H9 (cell line): Measurements from ENCODE around the gene PJA2. TPM values are rescaled to one million over a fixed set of nuclear protein-coding genes. Genes with fewer than 3 reads are reported as not detected.
"Not testable (repeated sequence)": the region's sequence is repeated elsewhere in the genome, so short reads cannot be mapped to it uniquely, and the experiment has no call there.

Experiments used
- DNase-seq: peaks from one replicate; pipeline ENCODE4 v3.0.0-alpha.2; 2017
- H2AFZ ChIP-seq: one replicate; pipeline ENCODE4 v1.6.1; 2013; ENCODE audit warnings: mild to moderate bottlenecking, low read length, control low read depth, moderate library complexity
- H2AK5ac ChIP-seq: 2 replicates; pipeline ENCODE4 v1.6.1; 2013; ENCODE audit warnings: low read length, control low read depth, mixed read lengths; ENCODE audit not compliant: insufficient read length
- H2BK120ac ChIP-seq: one replicate; pipeline ENCODE4 v1.6.1; 2013; ENCODE audit warnings: low read depth, mild to moderate bottlenecking, low read length, control low read depth, inconsistent platforms; ENCODE audit not compliant: poor library complexity, severe bottlenecking
- H2BK12ac ChIP-seq: 2 replicates; pipeline ENCODE4 v1.6.1; 2013; ENCODE audit warnings: low read length, control low read depth, mixed read lengths, low read depth; ENCODE audit not compliant: insufficient read length
- H2BK15ac ChIP-seq: 2 replicates; pipeline ENCODE4 v1.6.1; 2013; ENCODE audit warnings: low read depth, low read length, control low read depth
- H2BK20ac ChIP-seq: one replicate; pipeline ENCODE4 v1.6.1; 2013; ENCODE audit warnings: low read depth, mild to moderate bottlenecking, low read length, control low read depth, inconsistent platforms; ENCODE audit not compliant: poor library complexity, severe bottlenecking
- H2BK5ac ChIP-seq: 2 replicates; pipeline ENCODE4 v1.6.1; 2013; ENCODE audit warnings: low read length, control low read depth, mixed read lengths; ENCODE audit not compliant: insufficient read length
- H3K14ac ChIP-seq: 2 replicates; pipeline ENCODE4 v1.6.1; 2013; ENCODE audit warnings: low read length, control low read depth; ENCODE audit not compliant: insufficient read depth
- H3K18ac ChIP-seq: 2 replicates; pipeline ENCODE4 v1.6.1; 2013; ENCODE audit warnings: low read depth, mild to moderate bottlenecking, mixed read lengths, low read length, control low read depth; ENCODE audit not compliant: insufficient read length
- H3K23ac ChIP-seq: 2 replicates; pipeline ENCODE4 v1.6.1; 2013; ENCODE audit warnings: low read length, control low read depth, mixed read lengths, low read depth; ENCODE audit not compliant: insufficient read length
- H3K23me2 ChIP-seq: 2 replicates; pipeline ENCODE4 v1.6.1; 2013; ENCODE audit warnings: low read depth, mild to moderate bottlenecking, mixed read lengths, low read length, control low read depth; ENCODE audit not compliant: insufficient read length, poor library complexity, severe bottlenecking
- H3K27ac ChIP-seq: 2 replicates; pipeline ENCODE4 v1.5.1; 2013; ENCODE audit warnings: low read length, control low read depth, mixed read lengths, low read depth; ENCODE audit not compliant: insufficient read length
- H3K27me3 ChIP-seq: 2 replicates; pipeline ENCODE4 v1.6.1; 2013; ENCODE audit warnings: low read length, control low read depth, inconsistent platforms; ENCODE audit not compliant: insufficient read depth
- H3K4ac ChIP-seq: 2 replicates; pipeline ENCODE4 v1.6.1; 2013; ENCODE audit warnings: low read depth, mild to moderate bottlenecking, control low read depth, inconsistent platforms, low read length, moderate library complexity
- H3K4me1 ChIP-seq: 2 replicates; pipeline ENCODE4 v1.6.1; 2013; ENCODE audit warnings: low read length, control low read depth, inconsistent platforms; ENCODE audit not compliant: insufficient read depth
- H3K4me2 ChIP-seq: 2 replicates; pipeline ENCODE4 v1.6.1; 2013; ENCODE audit warnings: low read length, control low read depth, mixed read lengths; ENCODE audit not compliant: insufficient read length, insufficient read depth
- H3K56ac ChIP-seq: 2 replicates; pipeline ENCODE4 v1.6.1; 2013; ENCODE audit warnings: low read depth, mild to moderate bottlenecking, mixed read lengths, low read length, control low read depth; ENCODE audit not compliant: insufficient read length
- H3K79me1 ChIP-seq: 2 replicates; pipeline ENCODE4 v1.6.1; 2013; ENCODE audit warnings: low read depth, mild to moderate bottlenecking, moderate library complexity, low read length, control low read depth, inconsistent platforms; ENCODE audit not compliant: insufficient read depth, poor library complexity, severe bottlenecking
- H3K79me2 ChIP-seq: 2 replicates; pipeline ENCODE4 v1.6.1; 2013; ENCODE audit warnings: low read length, control low read depth, inconsistent platforms; ENCODE audit not compliant: insufficient read depth
- H3K9ac ChIP-seq: 2 replicates; pipeline ENCODE4 v1.6.1; 2013; ENCODE audit warnings: low read length, control low read depth, mixed read lengths; ENCODE audit not compliant: insufficient read length; ENCODE audit errors: extremely low read depth
- H3K9me3 ChIP-seq: one replicate; pipeline ENCODE4 v1.6.1; 2013; ENCODE audit warnings: low read depth, low read length, inconsistent platforms; ENCODE audit not compliant: control insufficient read depth
- H3T11ph ChIP-seq: one replicate; pipeline ENCODE4 v1.6.1; 2013; ENCODE audit warnings: mild to moderate bottlenecking, low read length, control low read depth, inconsistent platforms
- H4K20me1 ChIP-seq: one replicate; pipeline ENCODE4 v1.6.1; 2013; ENCODE audit not compliant: control insufficient read depth, insufficient read length, insufficient read depth
- H4K5ac ChIP-seq: 2 replicates; pipeline ENCODE4 v1.6.1; 2013; ENCODE audit warnings: low read depth, mild to moderate bottlenecking, mixed read lengths, low read length, control low read depth; ENCODE audit not compliant: insufficient read length
- H4K8ac ChIP-seq: replicated peaks from 2 replicates; pipeline ENCODE4 v1.6.1; 2013; ENCODE audit warnings: low read length, control low read depth, mixed read lengths, low read depth; ENCODE audit not compliant: insufficient read length
- H4K91ac ChIP-seq: 2 replicates; pipeline ENCODE4 v1.6.1; 2013; ENCODE audit warnings: low read depth, mild to moderate bottlenecking, moderate library complexity, mixed read lengths, low read length, control low read depth; ENCODE audit not compliant: insufficient read length
- H3K27ac Mint-ChIP-seq, 3 experiments: 2 replicates in 2 of 3; 3 replicates in 1 of 3; pipeline ENCODE4 v1.8.0; 2020 to 2021; ENCODE audit warnings: mixed read lengths in 3 of 3, mild to moderate bottlenecking in 1 of 3, moderate library complexity in 1 of 3
- H3K27me3 Mint-ChIP-seq: 2 replicates; pipeline ENCODE4 v1.8.0; 2021; ENCODE audit warnings: low read depth, mild to moderate bottlenecking, moderate library complexity, mixed read lengths
- H3K36me3 Mint-ChIP-seq, 3 experiments: 2 replicates in 2 of 3; 3 replicates in 1 of 3; pipeline ENCODE4 v1.8.0; 2020 to 2021; ENCODE audit warnings: low read depth in 3 of 3, mixed read lengths in 3 of 3; ENCODE audit not compliant: insufficient read depth in 1 of 3
- H3K4me1 Mint-ChIP-seq, 2 experiments: 2 replicates each; pipeline ENCODE4 v1.8.0; 2020; ENCODE audit warnings: mixed read lengths in 2 of 2
- H3K4me3 Mint-ChIP-seq, 2 experiments: 2 replicates in 1 of 2; 3 replicates in 1 of 2; pipeline ENCODE4 v1.8.0; 2020 to 2021; ENCODE audit warnings: mild to moderate bottlenecking in 2 of 2, mixed read lengths in 2 of 2, moderate library complexity in 1 of 2
- H3K9me3 Mint-ChIP-seq, 2 experiments: 2 replicates in 1 of 2; 3 replicates in 1 of 2; pipeline ENCODE4 v1.8.0; 2020; ENCODE audit warnings: mild to moderate bottlenecking in 2 of 2, mixed read lengths in 2 of 2, moderate library complexity in 1 of 2
- WGBS: extraction: QIAGEN DNeasy Blood & Tissue Kit; methylation state at CpG from one replicate; pipeline ENCODE4 v1.1.7; 2013; ENCODE audit warnings: missing lambda C conversion rate, low lambda C conversion rate, mixed read lengths; ENCODE audit not compliant: insufficient read length; ENCODE audit errors: extremely low coverage; 5-methylcytosine and 5-hydroxymethylcytosine counted together
- total RNA-seq: library from RNA; stranded (reverse); gene quantifications from 2 replicates; pipeline ENCODE4 v1.2.1, GENCODE V29; 2021
- TF ChIP-seq, protein P1 (sequence below): fragments of 200-600 bp; sonication (generic); conservative IDR thresholded peaks from 3 replicates; pipeline ENCODE4 v1.8.0; 2021; ENCODE audit warnings: antibody characterized with exemption, mild to moderate bottlenecking

The PJA2 gene
- total RNA-seq, 1 experiment from 2014 or later: 41.5 TPM

- peaks cover 0 to 19% (median 1%) of the 10 kb centered on the region in 3 experiments; a peak in 3 of 7 replicates for H3K36me3 Mint-ChIP-seq
Measured at GRCh38 chr5:109416882-109417281, 7.1 kb upstream of the PJA2 start.

GRCh38 chr5:109413921-109414461, 4.2 kb upstream of the PJA2 start:
- H3K4me2 ChIP-seq, H3K56ac ChIP-seq: not testable (repeated sequence)
- 0 out of 7 replicates have a peak overlapping the region, but pooled peaks of 1 of the 3 experiments have one; percentile 40 for H3K27ac Mint-ChIP-seq

More at GRCh38 chr5:109416882-109417281, 7.1 kb upstream of the PJA2 start:
- no peak overlapping the region for H4K8ac ChIP-seq
- TF ChIP-seq, protein P1, sequence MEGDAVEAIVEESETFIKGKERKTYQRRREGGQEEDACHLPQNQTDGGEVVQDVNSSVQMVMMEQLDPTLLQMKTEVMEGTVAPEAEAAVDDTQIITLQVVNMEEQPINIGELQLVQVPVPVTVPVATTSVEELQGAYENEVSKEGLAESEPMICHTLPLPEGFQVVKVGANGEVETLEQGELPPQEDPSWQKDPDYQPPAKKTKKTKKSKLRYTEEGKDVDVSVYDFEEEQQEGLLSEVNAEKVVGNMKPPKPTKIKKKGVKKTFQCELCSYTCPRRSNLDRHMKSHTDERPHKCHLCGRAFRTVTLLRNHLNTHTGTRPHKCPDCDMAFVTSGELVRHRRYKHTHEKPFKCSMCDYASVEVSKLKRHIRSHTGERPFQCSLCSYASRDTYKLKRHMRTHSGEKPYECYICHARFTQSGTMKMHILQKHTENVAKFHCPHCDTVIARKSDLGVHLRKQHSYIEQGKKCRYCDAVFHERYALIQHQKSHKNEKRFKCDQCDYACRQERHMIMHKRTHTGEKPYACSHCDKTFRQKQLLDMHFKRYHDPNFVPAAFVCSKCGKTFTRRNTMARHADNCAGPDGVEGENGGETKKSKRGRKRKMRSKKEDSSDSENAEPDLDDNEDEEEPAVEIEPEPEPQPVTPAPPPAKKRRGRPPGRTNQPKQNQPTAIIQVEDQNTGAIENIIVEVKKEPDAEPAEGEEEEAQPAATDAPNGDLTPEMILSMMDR: no peak
- H3K9me3 Mint-ChIP-seq: peaks cover 7 to 19% of the 10 kb centered on the region in 2 experiments; a peak in 4 of 5 replicates
- no CpG with 5 or more reads among the region's 2 CpGs for WGBS
- H3K18ac ChIP-seq: no peak overlapping the region
- no peak overlapping the region for H4K91ac ChIP-seq
- H2BK120ac ChIP-seq: no peak overlapping the region
- no peak overlapping the region for H2BK20ac ChIP-seq
- H3K4me1 Mint-ChIP-seq: peaks cover 13 to 16% of the 10 kb centered on the region in 2 experiments; a peak in 3 of 4 replicates
- no peak overlapping the region for H3K23ac ChIP-seq
- H3K14ac ChIP-seq: no peak overlapping the region
- no peaks in the 10 kb centered on the region for H3K9me3 ChIP-seq
- H2AFZ ChIP-seq: no peak overlapping the region
- no peak overlapping the region for H3K4me3 Mint-ChIP-seq
- no peaks in the 10 kb centered on the region for H4K20me1 ChIP-seq
- no peak overlapping the region for H3K9ac ChIP-seq
- H2BK5ac ChIP-seq: no peak overlapping the region
- no peaks in the 10 kb centered on the region for H3K23me2 ChIP-seq
- no peaks in the 10 kb centered on the region for H3K4me1 ChIP-seq
- H3K56ac ChIP-seq: no peak overlapping the region
- H3K27me3 ChIP-seq: no peaks in the 10 kb centered on the region
- no peak overlapping the region for H2BK15ac ChIP-seq
- H2BK12ac ChIP-seq: no peak overlapping the region
- no peak overlapping the region for H3K27ac ChIP-seq
- H3K79me1 ChIP-seq: no peaks in the 10 kb centered on the region
- no peaks in the 10 kb centered on the region for H3K27me3 Mint-ChIP-seq
- H3K27ac Mint-ChIP-seq: no peak overlapping the region
- H2AK5ac ChIP-seq: no peak overlapping the region
- H4K5ac ChIP-seq: no peak overlapping the region
- H3K4me2 ChIP-seq: no peak overlapping the region
- H3T11ph ChIP-seq: no peak overlapping the region
- H3K79me2 ChIP-seq: no peaks in the 10 kb centered on the region
- DNase-seq: no peak
- no peak overlapping the region for H3K4ac ChIP-seq

More at GRCh38 chr5:109413921-109414461, 4.2 kb upstream of the PJA2 start:
- H3K27me3 Mint-ChIP-seq, H3K18ac ChIP-seq, H3K27me3 ChIP-seq, H3K4ac ChIP-seq, H3K4me1 ChIP-seq, H3K9ac ChIP-seq, H3K23me2 ChIP-seq, H3K4me3 Mint-ChIP-seq, H4K5ac ChIP-seq, H2BK12ac ChIP-seq, DNase-seq, H2BK5ac ChIP-seq, H3K23ac ChIP-seq, H4K8ac ChIP-seq, H3K79me1 ChIP-seq, H3K79me2 ChIP-seq, H3K9me3 ChIP-seq, H3K14ac ChIP-seq, H4K20me1 ChIP-seq, H2BK20ac ChIP-seq, H4K91ac ChIP-seq, H2AK5ac ChIP-seq, H2BK15ac ChIP-seq, H3K27ac ChIP-seq: not testable (repeated sequence)
- H3K4me1 Mint-ChIP-seq: peaks cover 22 to 25% of the 10 kb centered on the region in 2 experiments
- peak overlapping the region; percentile 74 for H3T11ph ChIP-seq
- peak overlapping the region; percentile 3 for H2AFZ ChIP-seq
- peaks cover 0 to 19% (median 1%) of the 10 kb centered on the region in 3 experiments; a peak in 3 of 7 replicates for H3K36me3 Mint-ChIP-seq
- no CpG with 5 or more reads among the region's 2 CpGs for WGBS
- H3K9me3 Mint-ChIP-seq: peaks cover 7 to 19% of the 10 kb centered on the region in 2 experiments; a peak in 4 of 5 replicates
- peak overlapping the region; percentile 26 for H2BK120ac ChIP-seq
